DOHH2 (cell line): ENCODE measurements around the gene ATXN7L3.

ENCODE experiments used
- EZH2phosphoT487 ChIP-seq: fragments of 200-600 bp; sonication (generic); IDR thresholded peaks from 2 replicates; pipeline ENCODE4 v1.6.1; 2017; ENCODE audit warnings: borderline replicate concordance, mild to moderate bottlenecking, antibody characterized with exemption, low read length, moderate library complexity, mixed read lengths
- TF ChIP-seq, protein P1 (sequence below): fragments of 200-600 bp; sonication (generic); IDR thresholded peaks from one replicate; pipeline ENCODE4 v1.5.1; 2014; ENCODE audit warnings: antibody characterized with exemption, mild to moderate bottlenecking, low read depth, low read length; ENCODE audit not compliant: poor library complexity, severe bottlenecking

DNA sequence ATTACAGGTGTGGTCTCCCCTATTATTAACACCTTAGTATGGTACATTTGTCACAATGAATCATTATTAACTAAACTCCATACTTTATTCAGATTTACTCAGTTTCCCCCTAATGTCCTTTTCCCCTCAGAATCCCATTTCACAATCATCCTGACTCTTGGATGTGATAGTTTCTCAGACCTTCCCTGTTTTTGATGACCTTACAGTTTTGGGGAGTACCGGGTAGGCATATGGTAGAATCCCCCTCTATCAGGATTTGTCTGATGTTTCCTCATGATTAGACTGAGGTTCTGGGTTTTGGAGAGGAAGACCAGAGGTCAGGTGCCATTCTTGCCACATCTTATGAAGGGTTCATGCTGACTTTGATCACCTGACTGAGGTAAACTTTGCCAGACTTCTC, 35.2 kb downstream of the ATXN7L3 start:
- TF ChIP-seq, protein P1, sequence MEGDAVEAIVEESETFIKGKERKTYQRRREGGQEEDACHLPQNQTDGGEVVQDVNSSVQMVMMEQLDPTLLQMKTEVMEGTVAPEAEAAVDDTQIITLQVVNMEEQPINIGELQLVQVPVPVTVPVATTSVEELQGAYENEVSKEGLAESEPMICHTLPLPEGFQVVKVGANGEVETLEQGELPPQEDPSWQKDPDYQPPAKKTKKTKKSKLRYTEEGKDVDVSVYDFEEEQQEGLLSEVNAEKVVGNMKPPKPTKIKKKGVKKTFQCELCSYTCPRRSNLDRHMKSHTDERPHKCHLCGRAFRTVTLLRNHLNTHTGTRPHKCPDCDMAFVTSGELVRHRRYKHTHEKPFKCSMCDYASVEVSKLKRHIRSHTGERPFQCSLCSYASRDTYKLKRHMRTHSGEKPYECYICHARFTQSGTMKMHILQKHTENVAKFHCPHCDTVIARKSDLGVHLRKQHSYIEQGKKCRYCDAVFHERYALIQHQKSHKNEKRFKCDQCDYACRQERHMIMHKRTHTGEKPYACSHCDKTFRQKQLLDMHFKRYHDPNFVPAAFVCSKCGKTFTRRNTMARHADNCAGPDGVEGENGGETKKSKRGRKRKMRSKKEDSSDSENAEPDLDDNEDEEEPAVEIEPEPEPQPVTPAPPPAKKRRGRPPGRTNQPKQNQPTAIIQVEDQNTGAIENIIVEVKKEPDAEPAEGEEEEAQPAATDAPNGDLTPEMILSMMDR = no peak
- no peak for TF ChIP-seq EZH2phosphoT487
